Upper lobe of left lung (tissue), 6 donors: ENCODE results near the gene BAHD1. TPM values are rescaled to one million over a fixed set of nuclear protein-coding genes. Genes with fewer than 3 reads are reported as not detected.

ENCODE experiments used
- ATAC-seq, 2 donors: fragments of 200-7000 bp; cut with Tn5 transposase; one replicate each; pipeline ENCODE4 v1.9.1; 2022; ENCODE audit warnings: mild to moderate bottlenecking in 2 of 2, moderate library complexity in 2 of 2; ENCODE audit not compliant: low FRiP score in 2 of 2
- DNase-seq, 2 donors: peaks; one replicate each; pipeline ENCODE4 v3.0.0-alpha.2; 2019 to 2020
- H3K27ac ChIP-seq, 4 donors: fragments of 200-600 bp; sonication (generic); one replicate each; pipeline ENCODE4 v1.5.1; 2016 to 2019
- H3K27me3 ChIP-seq, 4 donors: fragments of 200-600 bp; sonication (generic); one replicate each; pipeline ENCODE4 v1.5.1; 2017 to 2019
- H3K36me3 ChIP-seq, 4 donors: fragments of 200-600 bp; sonication (generic); one replicate each; pipeline ENCODE4 v1.5.1; 2016 to 2019
- H3K4me1 ChIP-seq, 4 donors: fragments of 200-600 bp; sonication (generic); one replicate each; pipeline ENCODE4 v1.5.1; 2018 to 2019
- H3K4me3 ChIP-seq, 4 donors: fragments of 200-600 bp; sonication (generic); one replicate each; pipeline ENCODE4 v1.5.1; 2017 to 2019; ENCODE audit warnings: mild to moderate bottlenecking in 2 of 4, moderate library complexity in 1 of 4
- H3K9me3 ChIP-seq, 4 donors: fragments of 200-600 bp; sonication (generic); one replicate each; pipeline ENCODE4 v1.5.1; 2018 to 2019
- EP300 ChIP-seq, 4 donors: sonication (generic); formaldehyde crosslinking; IDR thresholded peaks; one replicate each; pipeline ENCODE4 v1.5.1; 2017; ENCODE audit warnings: antibody characterized with exemption in 4 of 4, control low read depth in 2 of 4
- POLR2A ChIP-seq, 4 donors: fragments of 450-650 bp; IDR thresholded peaks; one replicate each; pipeline ENCODE4 v1.5.1; 2016 to 2017; ENCODE audit warnings: antibody characterized with exemption in 4 of 4, mild to moderate bottlenecking in 2 of 4
- POLR2AphosphoS5 ChIP-seq, 2 donors: sonication (generic); formaldehyde crosslinking; IDR thresholded peaks; one replicate each; pipeline ENCODE4 v1.5.1; 2017; ENCODE audit warnings: antibody characterized with exemption in 2 of 2
- WGBS, 2 donors: methylation state at CpG; one replicate each; pipeline ENCODE4 v1.1.5; 2017 to 2018; 5-methylcytosine and 5-hydroxymethylcytosine counted together
- total RNA-seq, 6 donors: library from RNA; depleted of rRNA in 4 of 6; stranded (reverse); fragments of >200 nt in 4 of 6; gene quantifications; one replicate each; pipeline versions ENCODE4 v1.1.0 to v1.2.1, GENCODE V29; 2016 to 2021
- TF ChIP-seq, protein P1 (sequence below), 6 experiments: fragments of 450-650 bp in 4 of 6; fragments of 200-600 bp in 2 of 6; sonication (generic) in 2 of 6; IDR thresholded peaks; one replicate each; pipeline ENCODE4 v1.5.1; 2016 to 2019; ENCODE audit warnings: antibody characterized with exemption in 6 of 6
- donor health status: DM: no; HTN: no; CAD: no; lungs with moderate emphysema.
- donor health status: DM: no; HTN: yes; CAD: no; lungs with severe emphysema.

Gene BAHD1
- total RNA-seq, 6 donors from 2014 or later: 21.0 to 36.9 (median 28.5) TPM

DNA sequence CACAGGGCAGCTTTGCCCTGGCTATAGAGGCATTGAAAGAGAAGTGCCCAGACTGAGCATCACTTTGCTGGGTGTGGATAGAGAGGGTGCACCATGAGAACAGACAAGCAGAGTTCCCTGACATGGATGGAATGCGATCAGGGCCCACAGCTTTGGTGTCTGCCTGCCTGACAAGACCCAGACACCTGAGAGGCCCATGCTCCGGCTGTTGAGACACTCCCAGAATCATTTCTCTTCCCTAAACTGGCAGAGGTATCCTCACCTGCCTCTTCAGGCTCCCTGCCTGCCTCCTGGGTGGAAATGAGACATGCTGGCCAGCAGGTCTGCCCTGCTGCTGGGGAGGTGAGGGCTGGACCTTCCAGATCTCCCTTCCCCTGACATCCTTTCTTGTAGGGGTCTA, 19.7 kb downstream of the BAHD1 start:
- Histone ChIP-seq H3K27ac (no peak overlapping the region), H3K9me3 (no peaks in the 10 kb centered on the region), H3K36me3 (peaks cover 0 to 59% (median 38%) of the 10 kb centered on the region in 4 donors), H3K4me1 (peaks cover 12 to 17% (median 15%) of the 10 kb centered on the region in 4 donors), H3K4me3 (no peak overlapping the region), H3K27me3 (no peaks in the 10 kb centered on the region)
- no peak for ATAC-seq
- DNase-seq: no peak
- 93 to 100% methylated on average over 2 of the region's 2 CpGs for WGBS, 2 donors
- TF ChIP-seq POLR2AphosphoS5 (IDR thresholded peaks at IDR 0.05) (no peak), EP300 (IDR thresholded peaks at IDR 0.05) (no peak), POLR2A (IDR thresholded peaks at IDR 0.05) (no peak)
- TF ChIP-seq, protein P1, sequence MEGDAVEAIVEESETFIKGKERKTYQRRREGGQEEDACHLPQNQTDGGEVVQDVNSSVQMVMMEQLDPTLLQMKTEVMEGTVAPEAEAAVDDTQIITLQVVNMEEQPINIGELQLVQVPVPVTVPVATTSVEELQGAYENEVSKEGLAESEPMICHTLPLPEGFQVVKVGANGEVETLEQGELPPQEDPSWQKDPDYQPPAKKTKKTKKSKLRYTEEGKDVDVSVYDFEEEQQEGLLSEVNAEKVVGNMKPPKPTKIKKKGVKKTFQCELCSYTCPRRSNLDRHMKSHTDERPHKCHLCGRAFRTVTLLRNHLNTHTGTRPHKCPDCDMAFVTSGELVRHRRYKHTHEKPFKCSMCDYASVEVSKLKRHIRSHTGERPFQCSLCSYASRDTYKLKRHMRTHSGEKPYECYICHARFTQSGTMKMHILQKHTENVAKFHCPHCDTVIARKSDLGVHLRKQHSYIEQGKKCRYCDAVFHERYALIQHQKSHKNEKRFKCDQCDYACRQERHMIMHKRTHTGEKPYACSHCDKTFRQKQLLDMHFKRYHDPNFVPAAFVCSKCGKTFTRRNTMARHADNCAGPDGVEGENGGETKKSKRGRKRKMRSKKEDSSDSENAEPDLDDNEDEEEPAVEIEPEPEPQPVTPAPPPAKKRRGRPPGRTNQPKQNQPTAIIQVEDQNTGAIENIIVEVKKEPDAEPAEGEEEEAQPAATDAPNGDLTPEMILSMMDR (IDR thresholded peaks at IDR 0.05): no peak

DNA sequence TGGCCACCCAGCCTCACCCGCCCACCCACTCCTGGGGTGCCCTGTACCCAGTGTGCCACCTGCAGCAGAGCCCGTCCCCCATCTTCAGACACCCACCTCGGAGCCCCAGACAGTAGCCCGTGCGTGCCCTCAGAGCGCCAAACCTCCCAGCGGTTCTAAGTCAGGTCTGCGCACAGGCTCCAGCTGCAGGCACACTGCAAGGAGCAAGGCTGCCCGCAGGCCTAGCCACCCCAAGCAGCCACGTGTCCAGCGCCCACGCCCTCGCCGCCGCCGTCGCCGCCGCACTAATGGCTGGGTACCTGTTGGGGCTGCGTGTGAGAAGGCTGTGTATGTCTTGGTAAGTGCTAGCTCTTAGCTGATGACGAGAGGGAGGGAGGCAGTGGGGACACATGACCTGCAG, 21.2 kb downstream of the BAHD1 start:
- Histone ChIP-seq H3K4me3 (no peak overlapping the region), H3K4me1 (peaks cover under 1 to 12% (median 5%) of the 10 kb centered on the region in 4 donors), H3K27me3 (no peaks in the 10 kb centered on the region), H3K27ac (no peak overlapping the region), H3K36me3 (peaks cover 0 to 72% (median 46%) of the 10 kb centered on the region in 4 donors), H3K9me3 (no peaks in the 10 kb centered on the region)
- ATAC-seq (no peak), DNase-seq (peak in 1 of 2 donors; percentile 82)
- TF ChIP-seq POLR2A (IDR thresholded peaks at IDR 0.05) (no peak), POLR2AphosphoS5 (IDR thresholded peaks at IDR 0.05) (no peak)
- WGBS, 2 donors: 93 to 95% methylated on average over 9 to 21 of the region's 21 CpGs

DNA sequence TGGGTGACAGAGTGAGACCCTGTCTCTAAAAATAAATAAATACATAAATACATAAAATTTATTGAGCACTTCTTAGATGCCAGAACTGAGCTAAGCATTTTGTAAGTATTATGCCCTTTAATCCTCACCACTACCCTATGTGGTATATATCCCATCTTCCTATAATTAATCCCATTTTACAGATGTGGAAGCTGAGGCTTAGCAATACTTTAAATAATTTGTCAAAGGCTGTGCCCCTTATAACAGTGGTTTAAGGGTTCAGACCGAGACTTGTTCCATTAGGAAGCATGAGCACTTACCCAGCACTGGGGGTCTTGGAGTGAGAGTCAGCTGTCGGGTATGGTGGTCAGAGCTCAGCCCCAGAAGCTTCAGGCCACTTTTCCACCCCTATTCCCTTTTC, 22.5 kb downstream of the BAHD1 start:
- Histone ChIP-seq H3K36me3 (peaks cover 0 to 74% (median 48%) of the 10 kb centered on the region in 4 donors), H3K4me3 (no peak overlapping the region), H3K27me3 (no peaks in the 10 kb centered on the region), H3K9me3 (no peaks in the 10 kb centered on the region), H3K4me1 (peaks cover 0 to 11% (median 4%) of the 10 kb centered on the region in 4 donors), H3K27ac (no peak overlapping the region)
- ATAC-seq (no peak), DNase-seq (no peak)
- TF ChIP-seq, protein P1 (IDR thresholded peaks at IDR 0.05): no peak
- TF ChIP-seq POLR2AphosphoS5 (IDR thresholded peaks at IDR 0.05): no peak
- 87 to 94% methylated on average over 2 of the region's 2 CpGs for WGBS, 2 donors

DNA sequence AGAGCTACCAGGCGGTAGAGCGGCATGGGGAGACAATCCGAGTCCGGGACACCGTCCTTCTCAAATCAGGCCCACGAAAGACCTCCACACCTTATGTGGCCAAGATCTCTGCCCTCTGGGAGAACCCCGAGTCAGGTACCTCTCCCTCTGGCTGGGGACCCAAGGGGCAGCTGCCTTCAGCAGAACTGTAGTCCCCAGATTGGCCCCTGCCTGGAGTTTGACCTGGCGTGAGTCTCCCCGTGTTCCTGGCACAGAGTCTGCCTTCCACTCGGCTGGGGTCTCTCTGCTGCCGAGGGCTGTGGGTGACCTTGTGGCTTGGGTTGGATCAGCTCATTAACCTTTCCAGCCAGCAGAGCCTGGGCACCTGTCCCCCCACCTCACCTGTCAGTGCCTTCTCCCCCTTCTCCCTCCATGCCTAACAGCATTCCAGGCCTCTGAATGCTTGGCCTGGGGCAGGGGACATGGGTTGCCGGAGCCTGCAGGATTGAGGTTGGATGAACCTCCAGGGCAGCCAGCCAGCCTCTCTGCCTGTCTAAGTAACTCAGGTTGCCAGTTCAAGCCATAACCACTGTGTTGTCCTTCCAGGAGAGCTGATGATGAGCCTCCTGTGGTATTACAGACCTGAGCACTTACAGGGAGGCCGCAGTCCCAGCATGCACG, 23.3 kb downstream of the BAHD1 start:
- DNase-seq (no peak), ATAC-seq (no peak)
- 97 to 98% methylated on average over 5 to 13 of the region's 14 CpGs for WGBS, 2 donors
- peaks cover 0 to 11% (median 4%) of the 10 kb centered on the region in 4 donors for H3K4me1 ChIP-seq
- peaks cover 0 to 69% (median 44%) of the 10 kb centered on the region in 4 donors for H3K36me3 ChIP-seq
- no peak for TF ChIP-seq POLR2A (IDR thresholded peaks at IDR 0.05)
- H3K27me3 ChIP-seq: no peaks in the 10 kb centered on the region
- H3K27ac ChIP-seq: no peak overlapping the region
- H3K9me3 ChIP-seq: no peaks in the 10 kb centered on the region
- H3K4me3 ChIP-seq: no peak overlapping the region

DNA sequence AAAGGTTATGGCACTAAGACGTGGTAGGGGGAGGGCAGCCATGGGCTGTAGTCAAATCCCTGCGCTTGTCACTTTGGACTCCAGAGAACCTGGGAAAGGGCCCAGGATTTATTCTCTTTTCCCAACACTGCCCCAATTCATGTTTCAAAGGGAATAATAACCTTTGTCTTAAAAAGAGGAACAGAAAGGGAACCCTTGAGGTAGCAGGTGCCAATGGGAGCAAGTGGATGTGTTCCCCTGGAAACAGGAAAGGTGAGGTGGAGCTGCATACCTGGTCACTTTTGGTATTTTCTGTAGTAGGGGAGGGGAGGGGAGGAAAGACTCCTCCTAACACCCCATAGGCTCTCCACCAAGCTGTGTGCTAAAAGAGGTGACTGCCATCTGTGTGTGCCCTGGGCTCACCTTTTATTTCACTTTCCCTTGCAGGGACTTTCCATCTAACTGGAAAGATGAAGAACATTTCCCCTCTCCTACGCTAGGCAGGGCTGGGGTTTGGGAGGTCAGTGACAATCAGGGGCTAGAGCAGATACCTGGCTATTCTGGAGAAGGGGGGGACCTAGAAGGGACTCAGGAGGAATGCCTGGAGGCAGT, 23.9 kb downstream of the BAHD1 start:
- peak overlapping the region in 1 of 4 donors; percentile 11 for H3K27ac ChIP-seq
- no peaks in the 10 kb centered on the region for H3K9me3 ChIP-seq
- peaks cover 0 to 62% (median 37%) of the 10 kb centered on the region in 4 donors for H3K36me3 ChIP-seq
- TF ChIP-seq POLR2A (IDR thresholded peaks at IDR 0.05) (no peak), EP300 (IDR thresholded peaks at IDR 0.05) (no peak), POLR2AphosphoS5 (IDR thresholded peaks at IDR 0.05) (no peak)
- TF ChIP-seq, protein P1 (IDR thresholded peaks at IDR 0.05): no peak
- peaks cover 0 to 12% (median 4%) of the 10 kb centered on the region in 4 donors for H3K4me1 ChIP-seq
- H3K27me3 ChIP-seq: no peaks in the 10 kb centered on the region
- DNase-seq (no peak), ATAC-seq (no peak)
- WGBS, 2 donors: 90 to 91% methylated on average over 3 of the region's 3 CpGs
- no peak overlapping the region for H3K4me3 ChIP-seq
